Lower leg skin (tissue), 3 donors: ENCODE measurements around the gene TASOR.

Source experiments
- CTCF ChIP-seq, 3 donors: fragments of 450-650 bp; IDR thresholded peaks; one replicate each; pipeline ENCODE4 v1.5.1; 2016; ENCODE audit warnings: antibody characterized with exemption in 3 of 3, mild to moderate bottlenecking in 3 of 3, moderate library complexity in 2 of 3
- POLR2A ChIP-seq, 2 donors: fragments of 450-650 bp; IDR thresholded peaks; one replicate each; pipeline ENCODE4 v1.6.1; 2016 to 2017; ENCODE audit warnings: antibody characterized with exemption in 2 of 2, mild to moderate bottlenecking in 1 of 2, moderate library complexity in 1 of 2

DNA sequence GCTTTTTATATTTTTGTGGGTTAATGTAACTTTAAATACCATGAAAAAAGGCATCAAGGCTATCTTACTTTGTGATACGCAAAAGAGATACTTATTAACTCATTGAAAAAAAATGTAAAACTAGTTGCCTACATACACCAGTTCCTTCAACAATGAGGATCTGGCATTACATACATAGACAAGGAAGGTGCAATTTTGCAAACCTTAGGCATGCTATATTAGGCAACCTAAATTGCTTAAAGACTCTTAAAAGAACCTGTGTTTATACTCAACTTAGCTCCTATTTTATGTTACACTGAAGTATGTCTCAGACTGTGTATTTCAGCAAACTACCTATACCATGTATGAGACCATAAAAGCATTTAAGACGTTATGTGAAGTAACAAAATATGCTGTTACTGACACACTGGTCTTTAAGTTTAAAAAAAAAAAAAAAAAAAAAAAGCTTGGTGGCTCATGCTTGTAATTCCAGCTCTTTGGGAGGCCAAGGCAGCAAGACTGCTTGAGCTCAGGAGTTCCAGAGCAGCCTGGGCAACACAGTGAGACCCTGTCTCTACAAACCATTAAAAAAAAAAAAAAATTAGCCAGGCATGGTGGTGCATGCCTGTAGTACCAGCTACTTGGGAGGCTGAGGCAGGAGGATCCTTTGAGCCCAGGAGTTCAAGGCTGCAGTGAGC, 9.1 kb downstream of the TASOR start:
- TF ChIP-seq CTCF (IDR thresholded peaks at IDR 0.05) (no peak), POLR2A (IDR thresholded peaks at IDR 0.05) (no peak)
